ENCODE measurements around the gene DRGX.
A peak's percentile ranks its signal among the peaks of the same experiment; 100 is the strongest.

The DRGX gene

GRCh38 chr10:49395741-49396665, at the start of gene DRGX:
Gene DRGX (minus strand): TSS chr10:49396089. CDS start chr10:49395440, 649 bp downstream.
- TF ChIP-seq JUND (IDR thresholded peaks at IDR 0.05; ENCODE audit: low read depth), result no peak
- in situ Hi-C loops (cut with HindIII; ENCODE audit: low pct_unique_long_range_greater_than_20kb, low sequenced_read_pairs), result no loop called here
- DNase-seq (ENCODE audit: low read depth in 1 of 2, low spot score in 1 of 2), result no peak

- no peak for TF ChIP-seq JUND (IDR thresholded peaks at IDR 0.05; ENCODE audit: low read depth)
- DNase-seq (ENCODE audit: low read depth in 1 of 2, low spot score in 1 of 2), result no peak
- in situ Hi-C loops (cut with HindIII; ENCODE audit: low pct_unique_long_range_greater_than_20kb, low sequenced_read_pairs), result no loop called here
Measured at GRCh38 chr10:49444349-49444748, 48.5 kb upstream of the DRGX start.

GRCh38 chr10:49442863-49443262, 47.0 kb upstream of the DRGX start:
- no peak for TF ChIP-seq JUND (IDR thresholded peaks at IDR 0.05; ENCODE audit: low read depth)
- in situ Hi-C loops (cut with HindIII; ENCODE audit: low pct_unique_long_range_greater_than_20kb, low sequenced_read_pairs), result no loop called here
- no peak for DNase-seq (ENCODE audit: low read depth in 1 of 2, low spot score in 1 of 2)

GRCh38 chr10:49441488-49442476, 45.9 kb upstream of the DRGX start:
- no peak for TF ChIP-seq JUND (IDR thresholded peaks at IDR 0.05; ENCODE audit: low read depth)
- in situ Hi-C loops (cut with HindIII; ENCODE audit: low pct_unique_long_range_greater_than_20kb, low sequenced_read_pairs), result no loop called here
- no peak for DNase-seq (ENCODE audit: low read depth in 1 of 2, low spot score in 1 of 2)

GRCh38 chr10:49435225-49435624, 39.3 kb upstream of the DRGX start:
- in situ Hi-C loops (cut with HindIII; ENCODE audit: low pct_unique_long_range_greater_than_20kb, low sequenced_read_pairs), result no loop called here
- DNase-seq (ENCODE audit: low read depth in 1 of 2, low spot score in 1 of 2), result no peak
- no peak for TF ChIP-seq JUND (IDR thresholded peaks at IDR 0.05; ENCODE audit: low read depth)

GRCh38 chr10:49433069-49433468, 37.2 kb upstream of the DRGX start:
- no peak for TF ChIP-seq JUND (IDR thresholded peaks at IDR 0.05; ENCODE audit: low read depth)
- in situ Hi-C loops (cut with HindIII; ENCODE audit: low pct_unique_long_range_greater_than_20kb, low sequenced_read_pairs), result no loop called here

GRCh38 chr10:49431426-49431825, 35.5 kb upstream of the DRGX start:
- in situ Hi-C loops (cut with HindIII; ENCODE audit: low pct_unique_long_range_greater_than_20kb, low sequenced_read_pairs), result no loop called here
- TF ChIP-seq JUND (IDR thresholded peaks at IDR 0.05; ENCODE audit: low read depth), result no peak
- no peak for DNase-seq (ENCODE audit: low read depth in 1 of 2, low spot score in 1 of 2)

More at GRCh38 chr10:49433069-49433468, 37.2 kb upstream of the DRGX start:
- no peak for DNase-seq (ENCODE audit: low read depth in 1 of 2, low spot score in 1 of 2)

- in situ Hi-C loops (cut with HindIII; ENCODE audit: low pct_unique_long_range_greater_than_20kb, low sequenced_read_pairs), result no loop called here
- DNase-seq (ENCODE audit: low read depth in 1 of 2, low spot score in 1 of 2), result no peak
- TF ChIP-seq JUND (IDR thresholded peaks at IDR 0.05; ENCODE audit: low read depth), result no peak
Measured at GRCh38 chr10:49429458-49429857, 33.6 kb upstream of the DRGX start.

GRCh38 chr10:49426490-49427360, 30.8 kb upstream of the DRGX start:
- in situ Hi-C loops (cut with HindIII; ENCODE audit: low pct_unique_long_range_greater_than_20kb, low sequenced_read_pairs), result no loop called here
- TF ChIP-seq JUND (IDR thresholded peaks at IDR 0.05; ENCODE audit: low read depth), result no peak
- peak in 1 of 2 experiments; percentile 31 for DNase-seq (ENCODE audit: low read depth in 1 of 2, low spot score in 1 of 2)

GRCh38 chr10:49419005-49419404, 23.1 kb upstream of the DRGX start:
- in situ Hi-C loops (cut with HindIII; ENCODE audit: low pct_unique_long_range_greater_than_20kb, low sequenced_read_pairs), result no loop called here
- peak; percentile 87 for TF ChIP-seq JUND (IDR thresholded peaks at IDR 0.05; ENCODE audit: low read depth)
- DNase-seq (ENCODE audit: low read depth in 1 of 2, low spot score in 1 of 2), result peak; percentile 91 to 99

- no peak for TF ChIP-seq JUND (IDR thresholded peaks at IDR 0.05; ENCODE audit: low read depth)
- in situ Hi-C loops (cut with HindIII; ENCODE audit: low pct_unique_long_range_greater_than_20kb, low sequenced_read_pairs), result no loop called here
- DNase-seq (ENCODE audit: low read depth in 1 of 2, low spot score in 1 of 2), result peak in 1 of 2 experiments; percentile 74
Measured at GRCh38 chr10:49418328-49418727, 22.4 kb upstream of the DRGX start.

GRCh38 chr10:49418053-49418326, 22.1 kb upstream of the DRGX start:
- in situ Hi-C loops (cut with HindIII; ENCODE audit: low pct_unique_long_range_greater_than_20kb, low sequenced_read_pairs), result no loop called here
- DNase-seq (ENCODE audit: low read depth in 1 of 2, low spot score in 1 of 2), result no peak
- no peak for TF ChIP-seq JUND (IDR thresholded peaks at IDR 0.05; ENCODE audit: low read depth)
